ENCODE data around the gene ZNF430.

ZNF430 gene

DNA sequence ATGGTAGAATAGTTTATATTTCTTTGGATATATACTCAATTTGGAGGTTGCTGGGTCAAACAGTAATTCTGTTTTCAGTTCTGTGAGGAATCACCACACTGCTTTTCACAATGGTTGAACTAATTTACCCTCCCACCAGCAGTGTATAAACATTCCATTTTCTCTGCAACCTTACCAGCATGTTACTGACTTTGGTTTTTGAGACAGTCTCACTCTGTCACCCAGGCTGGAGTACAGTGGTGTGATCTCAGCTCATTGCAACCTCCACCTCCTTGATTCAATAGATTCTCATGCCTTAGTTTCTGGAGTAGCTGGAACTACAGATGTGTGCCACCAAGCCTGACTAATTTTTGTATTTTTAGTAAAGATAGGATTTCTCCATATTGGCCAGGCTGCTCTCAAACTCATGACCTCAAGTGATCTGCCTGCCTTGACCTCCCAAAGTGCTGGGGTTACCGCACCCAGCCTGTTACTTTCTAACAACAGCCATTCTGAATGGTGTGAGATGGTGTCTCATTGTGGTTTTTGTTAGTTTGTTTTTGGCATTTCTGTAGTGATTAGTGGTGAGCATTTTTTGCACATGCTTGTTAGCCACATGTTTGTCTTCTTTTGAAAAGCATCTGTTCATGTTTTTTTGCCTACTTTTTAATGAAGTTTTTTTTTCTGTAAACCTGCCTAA, 74.0 kb downstream of the ZNF430 start:
- TF ChIP-seq, protein P1, sequence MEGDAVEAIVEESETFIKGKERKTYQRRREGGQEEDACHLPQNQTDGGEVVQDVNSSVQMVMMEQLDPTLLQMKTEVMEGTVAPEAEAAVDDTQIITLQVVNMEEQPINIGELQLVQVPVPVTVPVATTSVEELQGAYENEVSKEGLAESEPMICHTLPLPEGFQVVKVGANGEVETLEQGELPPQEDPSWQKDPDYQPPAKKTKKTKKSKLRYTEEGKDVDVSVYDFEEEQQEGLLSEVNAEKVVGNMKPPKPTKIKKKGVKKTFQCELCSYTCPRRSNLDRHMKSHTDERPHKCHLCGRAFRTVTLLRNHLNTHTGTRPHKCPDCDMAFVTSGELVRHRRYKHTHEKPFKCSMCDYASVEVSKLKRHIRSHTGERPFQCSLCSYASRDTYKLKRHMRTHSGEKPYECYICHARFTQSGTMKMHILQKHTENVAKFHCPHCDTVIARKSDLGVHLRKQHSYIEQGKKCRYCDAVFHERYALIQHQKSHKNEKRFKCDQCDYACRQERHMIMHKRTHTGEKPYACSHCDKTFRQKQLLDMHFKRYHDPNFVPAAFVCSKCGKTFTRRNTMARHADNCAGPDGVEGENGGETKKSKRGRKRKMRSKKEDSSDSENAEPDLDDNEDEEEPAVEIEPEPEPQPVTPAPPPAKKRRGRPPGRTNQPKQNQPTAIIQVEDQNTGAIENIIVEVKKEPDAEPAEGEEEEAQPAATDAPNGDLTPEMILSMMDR (IDR thresholded peaks at IDR 0.05; ENCODE audit: low read length), result no peak
- no peak for TF ChIP-seq EZH2 (IDR thresholded peaks at IDR 0.05; ENCODE audit: borderline replicate concordance, low read length)
- H3K9me2 ChIP-seq (ENCODE audit: low read depth, low read length), result no peaks in the 10 kb centered on the region
- no peaks in the 10 kb centered on the region for H3K4me1 ChIP-seq (ENCODE audit: insufficient read depth, low read length, severe bottlenecking)
- no peaks in the 10 kb centered on the region for H3K27me3 ChIP-seq (ENCODE audit: insufficient read depth, low read length)
- no peak overlapping the region for H3K4me2 ChIP-seq (ENCODE audit: low read length)
- peaks cover 58% of the 10 kb centered on the region for H3K36me3 ChIP-seq (ENCODE audit: insufficient read depth, low read length)
- no peak overlapping the region for H3K9ac ChIP-seq (ENCODE audit: low read length)
- no peak overlapping the region for H3K4me3 ChIP-seq (ENCODE audit: low read depth, low read length, poor library complexity, severe bottlenecking)
- no peak overlapping the region for H3K27ac ChIP-seq (ENCODE audit: low read depth, low read length, poor library complexity, severe bottlenecking)
- H4K20me1 ChIP-seq (ENCODE audit: insufficient read depth, low read length), result no peaks in the 10 kb centered on the region
- H3K9me3 ChIP-seq (ENCODE audit: low read length), result no peaks in the 10 kb centered on the region
- no peak overlapping the region for H2AFZ ChIP-seq (ENCODE audit: low read length)
- no peaks in the 10 kb centered on the region for H3F3A ChIP-seq (ENCODE audit: insufficient read depth, low read length)
- peaks cover 4% of the 10 kb centered on the region; the same call in 1 of the 2 replicates for H3K79me2 ChIP-seq (ENCODE audit: insufficient read depth, low read length)

DNA sequence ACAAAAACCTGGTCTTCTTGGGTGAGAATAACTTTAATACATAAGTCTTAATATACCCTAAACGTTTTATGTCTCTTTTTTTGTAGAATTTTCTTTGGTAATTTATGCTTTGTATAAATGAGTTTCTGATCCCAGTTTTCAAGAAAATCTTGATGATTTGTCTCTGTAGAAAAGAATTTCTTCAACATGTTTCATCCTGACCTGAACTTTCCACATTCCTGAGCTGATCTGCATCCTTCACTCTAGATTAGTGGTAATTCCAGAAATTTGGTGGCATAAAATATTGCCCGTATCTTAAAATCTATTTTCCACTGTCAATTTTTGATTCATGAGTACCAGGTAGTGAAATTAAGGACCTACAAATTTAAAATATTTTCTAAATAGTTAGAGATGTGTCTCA, 77.8 kb downstream of the ZNF430 start:
- H3K79me2 ChIP-seq (ENCODE audit: insufficient read depth, low read length), result peaks cover 4% of the 10 kb centered on the region; the same call in 1 of the 2 replicates
- no peak overlapping the region for H3K9ac ChIP-seq (ENCODE audit: low read length)
- no peak overlapping the region for H3K4me3 ChIP-seq (ENCODE audit: low read depth, low read length, poor library complexity, severe bottlenecking)
- TF ChIP-seq, protein P1 (IDR thresholded peaks at IDR 0.05; ENCODE audit: low read length), result no peak
- no peak for TF ChIP-seq EZH2 (IDR thresholded peaks at IDR 0.05; ENCODE audit: borderline replicate concordance, low read length)
- H2AFZ ChIP-seq (ENCODE audit: low read length), result no peak overlapping the region
- H3K36me3 ChIP-seq (ENCODE audit: insufficient read depth, low read length), result peaks cover 65% of the 10 kb centered on the region
- H3K9me3 ChIP-seq (ENCODE audit: low read length), result no peaks in the 10 kb centered on the region
- no peaks in the 10 kb centered on the region for H3F3A ChIP-seq (ENCODE audit: insufficient read depth, low read length)
- H3K9me2 ChIP-seq (ENCODE audit: low read depth, low read length), result no peaks in the 10 kb centered on the region
- no peaks in the 10 kb centered on the region for H4K20me1 ChIP-seq (ENCODE audit: insufficient read depth, low read length)
- H3K27ac ChIP-seq (ENCODE audit: low read depth, low read length, poor library complexity, severe bottlenecking), result no peak overlapping the region
- H3K4me2 ChIP-seq (ENCODE audit: low read length), result no peak overlapping the region
- H3K4me1 ChIP-seq (ENCODE audit: insufficient read depth, low read length, severe bottlenecking), result no peaks in the 10 kb centered on the region
- no peaks in the 10 kb centered on the region for H3K27me3 ChIP-seq (ENCODE audit: insufficient read depth, low read length)

DNA sequence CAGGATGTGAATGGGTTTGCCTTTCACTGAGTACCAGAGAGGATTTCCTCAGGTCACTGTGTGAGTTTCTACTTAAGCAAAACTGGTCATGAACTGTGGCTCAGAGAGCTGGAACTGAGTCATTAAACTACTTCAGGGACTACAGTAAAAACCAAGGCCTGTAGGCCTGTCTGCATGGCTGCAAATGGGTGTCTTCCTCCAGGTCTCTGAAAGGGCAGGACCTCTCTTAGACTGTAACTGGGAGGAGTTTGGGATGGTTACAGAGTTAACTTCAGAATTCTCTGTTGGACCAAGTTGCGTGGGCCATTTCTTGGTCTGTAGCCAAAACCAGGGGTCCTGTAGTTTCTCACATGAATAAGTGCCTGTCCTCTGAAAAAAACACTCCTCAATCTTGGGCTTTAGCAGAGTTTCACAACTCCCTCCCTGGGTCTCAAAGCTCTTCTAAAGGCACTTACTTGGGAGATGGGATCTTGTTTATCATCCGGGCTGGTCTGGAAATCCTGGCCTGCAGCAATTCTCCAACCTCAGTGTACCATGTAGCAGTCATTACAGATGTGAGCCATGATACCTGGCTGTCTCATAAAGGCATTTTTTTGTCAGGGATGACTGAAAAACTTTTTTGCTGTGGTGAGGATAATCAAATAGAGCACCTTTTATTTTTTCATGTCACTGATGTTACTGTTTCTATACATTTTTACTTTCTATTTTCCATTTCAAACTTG, 81.2 kb downstream of the ZNF430 start:
- Histone ChIP-seq H3K27ac (ENCODE audit: low read depth, low read length, poor library complexity, severe bottlenecking) (no peak overlapping the region), H3K9ac (ENCODE audit: low read length) (no peak overlapping the region), H3K27me3 (ENCODE audit: insufficient read depth, low read length) (no peaks in the 10 kb centered on the region), H4K20me1 (ENCODE audit: insufficient read depth, low read length) (no peaks in the 10 kb centered on the region), H3F3A (ENCODE audit: insufficient read depth, low read length) (no peaks in the 10 kb centered on the region), H2AFZ (ENCODE audit: low read length) (no peak overlapping the region), H3K4me1 (ENCODE audit: insufficient read depth, low read length, severe bottlenecking) (no peaks in the 10 kb centered on the region), H3K9me2 (ENCODE audit: low read depth, low read length) (no peaks in the 10 kb centered on the region), H3K4me2 (ENCODE audit: low read length) (no peak overlapping the region), H3K4me3 (ENCODE audit: low read depth, low read length, poor library complexity, severe bottlenecking) (no peak overlapping the region), H3K79me2 (ENCODE audit: insufficient read depth, low read length) (no peaks in the 10 kb centered on the region), H3K9me3 (ENCODE audit: low read length) (no peaks in the 10 kb centered on the region), H3K36me3 (ENCODE audit: insufficient read depth, low read length) (peaks cover 77% of the 10 kb centered on the region)
- TF ChIP-seq, protein P1 (IDR thresholded peaks at IDR 0.05; ENCODE audit: low read length), result no peak
- TF ChIP-seq EZH2 (IDR thresholded peaks at IDR 0.05; ENCODE audit: borderline replicate concordance, low read length), result no peak
